Measurements from ENCODE around the gene TBXAS1.

DNA sequence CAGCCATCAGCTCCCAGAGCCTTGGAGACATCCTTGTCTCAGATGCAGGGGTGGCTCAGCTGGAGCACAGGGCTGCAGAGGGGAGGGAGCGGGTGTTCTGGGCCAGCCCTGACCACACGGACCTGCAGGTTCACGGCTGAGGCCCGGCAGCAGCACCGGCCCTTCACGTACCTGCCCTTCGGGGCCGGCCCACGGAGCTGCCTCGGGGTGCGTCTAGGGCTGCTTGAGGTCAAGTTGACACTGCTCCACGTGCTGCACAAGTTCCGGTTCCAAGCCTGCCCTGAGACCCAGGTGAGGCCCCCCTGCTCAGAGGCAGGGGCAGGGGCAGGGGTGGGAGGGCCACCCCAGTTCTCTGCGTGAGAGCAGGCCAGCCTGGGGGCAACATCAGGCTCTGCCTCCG, 188.5 kb downstream of the TBXAS1 start:
- TF ChIP-seq EZH2 (optimal IDR thresholded peaks at IDR 0.05; ENCODE audit: low read depth, low read length) (no peak), EZH2phosphoT487 (IDR thresholded peaks at IDR 0.05; ENCODE audit: low read length) (no peak)
- TF ChIP-seq, protein P1, sequence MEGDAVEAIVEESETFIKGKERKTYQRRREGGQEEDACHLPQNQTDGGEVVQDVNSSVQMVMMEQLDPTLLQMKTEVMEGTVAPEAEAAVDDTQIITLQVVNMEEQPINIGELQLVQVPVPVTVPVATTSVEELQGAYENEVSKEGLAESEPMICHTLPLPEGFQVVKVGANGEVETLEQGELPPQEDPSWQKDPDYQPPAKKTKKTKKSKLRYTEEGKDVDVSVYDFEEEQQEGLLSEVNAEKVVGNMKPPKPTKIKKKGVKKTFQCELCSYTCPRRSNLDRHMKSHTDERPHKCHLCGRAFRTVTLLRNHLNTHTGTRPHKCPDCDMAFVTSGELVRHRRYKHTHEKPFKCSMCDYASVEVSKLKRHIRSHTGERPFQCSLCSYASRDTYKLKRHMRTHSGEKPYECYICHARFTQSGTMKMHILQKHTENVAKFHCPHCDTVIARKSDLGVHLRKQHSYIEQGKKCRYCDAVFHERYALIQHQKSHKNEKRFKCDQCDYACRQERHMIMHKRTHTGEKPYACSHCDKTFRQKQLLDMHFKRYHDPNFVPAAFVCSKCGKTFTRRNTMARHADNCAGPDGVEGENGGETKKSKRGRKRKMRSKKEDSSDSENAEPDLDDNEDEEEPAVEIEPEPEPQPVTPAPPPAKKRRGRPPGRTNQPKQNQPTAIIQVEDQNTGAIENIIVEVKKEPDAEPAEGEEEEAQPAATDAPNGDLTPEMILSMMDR (IDR thresholded peaks at IDR 0.05; ENCODE audit: low read length): no peak
